Measurements from ENCODE around the gene LRIG2.

GRCh38 chr1:113086541-113086940 is 13.5 kb downstream of the LRIG2 start:
- no peak for TF ChIP-seq CTCF (IDR thresholded peaks at IDR 0.05)
- no peak for TF ChIP-seq POLR2A (IDR thresholded peaks at IDR 0.05)

Measured in testis (tissue), 2 donors.